HepG2 (cell line): ENCODE measurements around the gene PLXNB2. TPM values are rescaled to one million over a fixed set of nuclear protein-coding genes. Genes with fewer than 3 reads are reported as not detected.

Experiments
- ADNP ChIP-seq: sonication (generic); formaldehyde crosslinking; IDR thresholded peaks from 2 replicates; pipeline ENCODE4 v1.4.0; 2020; ENCODE audit warnings: missing genetic modification reagents
- FOXP1 ChIP-seq, 2 experiments: fragments of 450-650 bp in 1 of 2; IDR thresholded peaks; 2 replicates each; pipeline ENCODE4 v1.6.1; 2017 to 2018; ENCODE audit warnings: antibody characterized with exemption in 1 of 2
- GABPA ChIP-seq, 2 experiments: IDR thresholded peaks; 2 replicates each; pipeline ENCODE4 v1.6.1; 2011 to 2016; ENCODE audit warnings: low read depth in 2 of 2, low read length in 1 of 2, missing biosample characterization in 1 of 2, missing genetic modification characterization in 1 of 2
- HINFP ChIP-seq: sonication (generic); formaldehyde crosslinking; IDR thresholded peaks from 2 replicates; pipeline ENCODE4 v1.4.0; 2020; ENCODE audit warnings: low read depth, mild to moderate bottlenecking, missing genetic modification reagents
- HNF4A ChIP-seq: sonication (generic); formaldehyde crosslinking; IDR thresholded peaks from 2 replicates; pipeline ENCODE4 v1.4.0; 2020; ENCODE audit warnings: missing genetic modification reagents
- KDM5B ChIP-seq: sonication (generic); formaldehyde crosslinking; IDR thresholded peaks from 2 replicates; pipeline ENCODE4 v1.4.0; 2020; ENCODE audit warnings: missing genetic modification reagents, mild to moderate bottlenecking, borderline replicate concordance
- NFAT5 ChIP-seq: sonication (generic); formaldehyde crosslinking; IDR thresholded peaks from 2 replicates; pipeline ENCODE4 v1.4.0; 2020; ENCODE audit warnings: missing genetic modification reagents
- PHF21A ChIP-seq: sonication (generic); formaldehyde crosslinking; IDR thresholded peaks from 2 replicates; pipeline ENCODE4 v1.5.0; 2020; ENCODE audit warnings: mild to moderate bottlenecking, missing genetic modification reagents
- PITX1 ChIP-seq: sonication (generic); formaldehyde crosslinking; IDR thresholded peaks from 2 replicates; pipeline ENCODE4 v1.5.1; 2020; ENCODE audit warnings: mild to moderate bottlenecking, missing genetic modification reagents
- POLR2AphosphoS5 ChIP-seq: IDR thresholded peaks from 2 replicates; pipeline ENCODE4 v1.6.1; 2012; ENCODE audit warnings: low read depth, low read length
- SP5 ChIP-seq: IDR thresholded peaks from 2 replicates; pipeline ENCODE4 v1.6.1; 2016; ENCODE audit warnings: low read depth, borderline replicate concordance
- U2AF1 ChIP-seq: fragments of 200-400 bp; formaldehyde crosslinking; optimal IDR thresholded peaks from 2 replicates; pipeline ENCODE3; 2017; ENCODE audit warnings: mild to moderate bottlenecking, low read depth, low read length
- ZNF225 ChIP-seq: sonication (generic); formaldehyde crosslinking; IDR thresholded peaks from 2 replicates; pipeline ENCODE4 v1.4.0; 2020; ENCODE audit warnings: mild to moderate bottlenecking, missing genetic modification reagents
- ZNF281 ChIP-seq: sonication (generic); formaldehyde crosslinking; IDR thresholded peaks from 2 replicates; pipeline ENCODE4 v1.4.0; 2020; ENCODE audit warnings: missing genetic modification reagents, borderline replicate concordance
- ZNF550 ChIP-seq: sonication (generic); formaldehyde crosslinking; IDR thresholded peaks from 2 replicates; pipeline ENCODE4 v1.4.0; 2020; ENCODE audit warnings: mild to moderate bottlenecking, missing genetic modification reagents, borderline replicate concordance
- ZNF607 ChIP-seq: sonication (generic); formaldehyde crosslinking; IDR thresholded peaks from 2 replicates; pipeline ENCODE4 v1.5.1; 2020; ENCODE audit warnings: missing genetic modification reagents, mild to moderate bottlenecking, borderline replicate concordance
- ZNF672 ChIP-seq: sonication (generic); formaldehyde crosslinking; IDR thresholded peaks from 2 replicates; pipeline ENCODE4 v1.8.1; 2022; ENCODE audit warnings: missing genetic modification reagents
- polyA plus RNA-seq, 8 experiments: library from polyadenylated mRNA; depleted of rRNA in 3 of 8; stranded (reverse) in 7 of 8; unstranded in 1 of 8; fragments of >200 nt; fragmentation: Illumina TruSeq in 4 of 8; extraction: Trizol in 4 of 8; gene quantifications; 2 replicates each; pipeline versions ENCODE4 v1.2.1 to v1.2.3, GENCODE V29; 2011 to 2016; ENCODE audit warnings: low read depth in 4 of 8, missing spikeins in 1 of 8, mixed read lengths in 1 of 8; ENCODE audit not compliant: insufficient read depth in 1 of 8
- total RNA-seq, 5 experiments: library from RNA; depleted of rRNA; stranded (reverse); fragments of >200 nt; fragmentation: Illumina TruSeq; extraction: Trizol; gene quantifications; 2 replicates each; pipeline ENCODE4 v1.2.3, GENCODE V29; 2016; ENCODE audit warnings: low read depth in 1 of 5
- TF ChIP-seq, protein P1 (sequence below): sonication (generic); formaldehyde crosslinking; IDR thresholded peaks from 2 replicates; pipeline ENCODE4 v1.8.0; 2022; ENCODE audit warnings: mild to moderate bottlenecking, missing genetic modification reagents; ENCODE audit not compliant: insufficient replicate concordance

The PLXNB2 gene
- total and polyA plus RNA-seq, 2 of the 13 experiments (the other 11 are each of a cell fraction or from before 2014, with no cell fraction given), result 32.6 to 68.9 TPM

DNA sequence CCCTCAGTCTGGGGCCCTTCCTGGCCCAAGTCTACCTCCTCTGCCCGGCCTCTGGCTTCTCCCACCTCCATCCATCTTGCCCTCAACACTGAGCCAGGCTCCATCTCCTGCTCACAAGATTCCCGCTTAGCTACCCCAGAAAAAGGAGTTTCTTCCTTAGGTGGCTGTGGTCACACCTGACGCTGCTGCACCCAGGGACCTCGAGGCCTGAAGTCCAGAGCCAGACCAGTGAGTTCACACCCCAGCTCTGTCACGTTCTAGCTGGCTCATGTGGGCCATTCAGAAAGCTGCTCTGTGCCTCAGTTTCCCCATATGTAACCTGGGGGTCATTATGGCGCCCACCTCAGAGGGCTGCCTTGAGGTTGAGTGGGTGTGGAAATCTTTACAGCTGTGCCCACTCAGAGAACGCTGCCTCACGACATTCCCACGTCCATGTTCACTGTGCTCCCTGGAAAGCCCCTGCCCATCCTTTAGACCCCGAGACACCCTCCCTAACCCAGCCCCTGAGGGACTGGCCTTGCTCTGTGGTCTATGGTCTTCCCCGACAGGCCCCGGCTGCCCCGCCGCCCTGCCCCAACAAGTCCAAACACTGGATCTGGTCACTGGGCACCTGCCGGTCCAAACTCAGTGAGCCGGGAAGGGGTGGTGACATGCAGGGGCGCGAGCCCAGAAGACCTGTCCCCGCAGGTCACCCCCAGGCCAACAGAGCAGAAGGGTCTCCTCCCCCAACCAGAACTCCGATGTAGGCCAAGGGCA is 9.8 kb downstream of the PLXNB2 start (continued):
- 0 out of 2 replicates have a peak, but pooled peaks have one; percentile 1 for TF ChIP-seq HINFP (CRISPR knock-in tag)
- no peak for TF ChIP-seq U2AF1
- 0 out of 2 replicates have a peak, but pooled peaks have one; percentile 17 for TF ChIP-seq PHF21A
- TF ChIP-seq SP5 (CRISPR knock-in tag), result no peak
- no peak for TF ChIP-seq ZNF607
- no peak for TF ChIP-seq ADNP
- TF ChIP-seq ZNF225 (CRISPR knock-in tag), result no peak
- TF ChIP-seq KDM5B, result no peak
- no peak for TF ChIP-seq POLR2AphosphoS5
- no peak for TF ChIP-seq GABPA (IDR thresholded peaks at IDR 0.05; ENCODE audit: low read depth, low read length)
- no peak for TF ChIP-seq GABPA (CRISPR knock-in tag; IDR thresholded peaks at IDR 0.05; ENCODE audit: low read depth)
- no peak for TF ChIP-seq ZNF281 (CRISPR knock-in tag)
- no peak for TF ChIP-seq PITX1 (CRISPR knock-in tag)
- no peak for TF ChIP-seq FOXP1 (IDR thresholded peaks at IDR 0.05)
- TF ChIP-seq FOXP1 (CRISPR knock-in tag; IDR thresholded peaks at IDR 0.05), result no peak
- no peak for TF ChIP-seq ZNF550 (CRISPR knock-in tag)
- peak; percentile 52; the same call in 1 of the 2 replicates for TF ChIP-seq NFAT5 (CRISPR knock-in tag)
- TF ChIP-seq, protein P1, sequence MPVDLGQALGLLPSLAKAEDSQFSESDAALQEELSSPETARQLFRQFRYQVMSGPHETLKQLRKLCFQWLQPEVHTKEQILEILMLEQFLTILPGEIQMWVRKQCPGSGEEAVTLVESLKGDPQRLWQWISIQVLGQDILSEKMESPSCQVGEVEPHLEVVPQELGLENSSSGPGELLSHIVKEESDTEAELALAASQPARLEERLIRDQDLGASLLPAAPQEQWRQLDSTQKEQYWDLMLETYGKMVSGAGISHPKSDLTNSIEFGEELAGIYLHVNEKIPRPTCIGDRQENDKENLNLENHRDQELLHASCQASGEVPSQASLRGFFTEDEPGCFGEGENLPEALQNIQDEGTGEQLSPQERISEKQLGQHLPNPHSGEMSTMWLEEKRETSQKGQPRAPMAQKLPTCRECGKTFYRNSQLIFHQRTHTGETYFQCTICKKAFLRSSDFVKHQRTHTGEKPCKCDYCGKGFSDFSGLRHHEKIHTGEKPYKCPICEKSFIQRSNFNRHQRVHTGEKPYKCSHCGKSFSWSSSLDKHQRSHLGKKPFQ (CRISPR knock-in tag), result peak; percentile 98
- TF ChIP-seq HNF4A (CRISPR knock-in tag), result 0 out of 2 replicates have a peak, but pooled peaks have one; percentile 1
- TF ChIP-seq ZNF672, result no peak
